ENCODE data around the gene CPTP. TPM values are rescaled to one million over a fixed set of nuclear protein-coding genes. Genes with fewer than 3 reads are reported as not detected.

CPTP gene
- polyA plus RNA-seq, 1 experiment, result 7.1 TPM

- POLR2A ChIA-PET, result interaction anchor here (1.7 to 1.9 kb wide), 2 partner anchors 12 to 29 kb away, joined by 7 to 12 read pairs; partner anchors contain the start of genes AURKAIP1 and MXRA8
- Histone ChIP-seq H3K27me3 (ENCODE audit: control insufficient read depth, insufficient read depth, low read length) (no peaks in the 10 kb centered on the region), H3K4me3 (ENCODE audit: low read depth, low read length) (peak overlapping the region; percentile 20; the same call in 1 of the 2 replicates), H3K9me3 (ENCODE audit: control insufficient read depth, insufficient read depth, low read length) (no peaks in the 10 kb centered on the region; the same call in 1 of the 2 replicates), H3K27ac (ENCODE audit: low read depth, low read length) (peak overlapping the region; percentile 11)
- CTCF ChIA-PET, result no interaction called here
- no peak for TF ChIP-seq CTCF (IDR thresholded peaks at IDR 0.05; ENCODE audit: low read depth, low read length)
- no peak for DNase-seq (ENCODE audit: low read depth, low spot score)
These were observed 21.9 kb downstream of the CPTP start for GRCh38 chr1:1346501-1346890.

GRCh38 chr1:1347026-1347595 lies 22.5 kb downstream of the CPTP start:
- Histone ChIP-seq H3K4me3 (ENCODE audit: low read depth, low read length) (peak overlapping the region; percentile 74), H3K9me3 (ENCODE audit: control insufficient read depth, insufficient read depth, low read length) (no peaks in the 10 kb centered on the region; the same call in 1 of the 2 replicates), H3K27me3 (ENCODE audit: control insufficient read depth, insufficient read depth, low read length) (no peaks in the 10 kb centered on the region), H3K27ac (ENCODE audit: low read depth, low read length) (no peak overlapping the region)
- no peak for DNase-seq (ENCODE audit: low read depth, low spot score)
- ChIA-PET CTCF (interaction anchor here (1.2 kb wide), 1 partner anchor 25 kb away, joined by 3 read pairs; no protein-coding TSS in a partner anchor), POLR2A (interaction anchor here (1.7 to 1.9 kb wide), 2 partner anchors 11 to 28 kb away, joined by 7 to 12 read pairs; partner anchors contain the start of genes AURKAIP1 and MXRA8)
- no peak for TF ChIP-seq CTCF (IDR thresholded peaks at IDR 0.05; ENCODE audit: low read depth, low read length)

- Histone ChIP-seq H3K4me3 (ENCODE audit: low read depth, low read length) (peak overlapping the region; percentile 74), H3K27me3 (ENCODE audit: control insufficient read depth, insufficient read depth, low read length) (no peaks in the 10 kb centered on the region), H3K27ac (ENCODE audit: low read depth, low read length) (peak overlapping the region; percentile 2), H3K9me3 (ENCODE audit: control insufficient read depth, insufficient read depth, low read length) (no peaks in the 10 kb centered on the region; the same call in 1 of the 2 replicates)
- no peak for TF ChIP-seq CTCF (IDR thresholded peaks at IDR 0.05; ENCODE audit: low read depth, low read length)
- ChIA-PET CTCF (interaction anchor here (0.8 to 1.2 kb wide), 4 partner anchors 13 to 226 kb away, joined by 3 to 6 read pairs (median 3); no protein-coding TSS in a partner anchor), POLR2A (interaction anchor here (1.7 to 1.9 kb wide), 2 partner anchors 10 to 27 kb away, joined by 7 to 12 read pairs; partner anchors contain the start of genes AURKAIP1 and MXRA8)
- DNase-seq (ENCODE audit: low read depth, low spot score), result no peak
These were observed 23.2 kb downstream of the CPTP start for GRCh38 chr1:1347663-1348419.

- no peaks in the 10 kb centered on the region; the same call in 1 of the 2 replicates for H3K9me3 ChIP-seq (ENCODE audit: control insufficient read depth, insufficient read depth, low read length)
- TF ChIP-seq CTCF (IDR thresholded peaks at IDR 0.05; ENCODE audit: low read depth, low read length), result no peak
- no peaks in the 10 kb centered on the region for H3K27me3 ChIP-seq (ENCODE audit: control insufficient read depth, insufficient read depth, low read length)
- CTCF ChIA-PET, result interaction anchor here (0.8 to 1.2 kb wide), 4 partner anchors 14 to 227 kb away, joined by 3 to 6 read pairs (median 3); no protein-coding TSS in a partner anchor
- DNase-seq (ENCODE audit: low read depth, low spot score), result no peak
- H3K4me3 ChIP-seq (ENCODE audit: low read depth, low read length), result peak overlapping the region; percentile 74
- no peak overlapping the region for H3K27ac ChIP-seq (ENCODE audit: low read depth, low read length)
- POLR2A ChIA-PET, result interaction anchor here (0.6 to 1.9 kb wide), 3 partner anchors 9 to 405 kb away, joined by 7 to 12 read pairs (median 9); partner anchors contain the start of genes AURKAIP1 and MXRA8
These were observed 24.0 kb downstream of the CPTP start for GRCh38 chr1:1348420-1349255.

All from AG04450 (cell line).